HepG2 (cell line): ENCODE data around the gene R3HCC1L. TPM values are rescaled to one million over a fixed set of nuclear protein-coding genes. Genes with fewer than 3 reads are reported as not detected.
A peak's percentile ranks its signal among the peaks of the same experiment; 100 is the strongest.

ENCODE experiments used
- GABPB1 ChIP-seq: IDR thresholded peaks from 2 replicates; pipeline ENCODE4 v1.6.1; 2016; ENCODE audit warnings: mild to moderate bottlenecking, missing genetic modification reagents, moderate library complexity, missing compliant biosample characterization
- GTF3A ChIP-seq: sonication (generic); formaldehyde crosslinking; conservative IDR thresholded peaks from 2 replicates; pipeline ENCODE4 v1.4.0; 2020; ENCODE audit warnings: mild to moderate bottlenecking, missing genetic modification reagents
- HNF4G ChIP-seq, 2 experiments: sonication (generic) in 1 of 2; formaldehyde crosslinking in 1 of 2; IDR thresholded peaks; 2 replicates each; pipeline versions ENCODE4 v1.4.0 to v1.6.1; 2011 to 2020; ENCODE audit warnings: borderline replicate concordance in 2 of 2, low read depth in 2 of 2, mild to moderate bottlenecking in 2 of 2, low read length in 1 of 2, missing genetic modification reagents in 1 of 2, moderate library complexity in 1 of 2
- JUNB ChIP-seq: sonication (generic); formaldehyde crosslinking; IDR thresholded peaks from 2 replicates; pipeline ENCODE4 v1.8.0; 2022; ENCODE audit warnings: missing genetic modification reagents, mild to moderate bottlenecking, borderline replicate concordance
- MAX ChIP-seq: IDR thresholded peaks from 2 replicates; pipeline ENCODE4 v1.6.1; 2012; ENCODE audit warnings: inconsistent platforms
- NONO ChIP-seq, 2 experiments: fragments of 450-650 bp in 1 of 2; sonication (generic) in 1 of 2; formaldehyde crosslinking in 1 of 2; IDR thresholded peaks in 1 of 2; conservative IDR thresholded peaks in 1 of 2; 2 replicates each; pipeline versions ENCODE4 v1.6.1 to v1.8.0; 2017 to 2022; ENCODE audit warnings: mild to moderate bottlenecking in 1 of 2, missing genetic modification reagents in 1 of 2, moderate library complexity in 1 of 2
- NR2C2 ChIP-seq: sonication (generic); formaldehyde crosslinking; IDR thresholded peaks from 2 replicates; pipeline ENCODE4 v1.4.0; 2020; ENCODE audit warnings: missing genetic modification reagents, mild to moderate bottlenecking, moderate library complexity, borderline replicate concordance
- PAXIP1 ChIP-seq: sonication (generic); formaldehyde crosslinking; conservative IDR thresholded peaks from 2 replicates; pipeline ENCODE4 v1.4.0; 2020; ENCODE audit warnings: mild to moderate bottlenecking, missing genetic modification reagents, moderate library complexity
- PHF8 ChIP-seq: sonication (generic); formaldehyde crosslinking; IDR thresholded peaks from 2 replicates; pipeline ENCODE4 v1.5.0; 2020; ENCODE audit warnings: missing genetic modification reagents
- RCOR2 ChIP-seq: IDR thresholded peaks from 2 replicates; pipeline ENCODE4 v1.6.1; 2016; ENCODE audit warnings: missing biosample characterization, missing genetic modification reagents
- STAG1 ChIP-seq: sonication (generic); formaldehyde crosslinking; IDR thresholded peaks from 2 replicates; pipeline ENCODE4 v1.4.0; 2020; ENCODE audit warnings: missing genetic modification reagents
- TCF12 ChIP-seq, 2 experiments: fragments of 450-650 bp in 1 of 2; sonication (generic) in 1 of 2; formaldehyde crosslinking in 1 of 2; IDR thresholded peaks; 2 replicates each; pipeline versions ENCODE4 v1.6.1 to v1.8.0; 2017 to 2022; ENCODE audit warnings: antibody characterized with exemption in 1 of 2, mild to moderate bottlenecking in 1 of 2, missing genetic modification reagents in 1 of 2, moderate library complexity in 1 of 2
- TOE1 ChIP-seq: sonication (generic); formaldehyde crosslinking; IDR thresholded peaks from 2 replicates; pipeline ENCODE4 v1.4.0; 2020; ENCODE audit warnings: mild to moderate bottlenecking, missing genetic modification reagents
- ZNF276 ChIP-seq: sonication (generic); formaldehyde crosslinking; IDR thresholded peaks from 2 replicates; pipeline ENCODE4 v1.4.0; 2020; ENCODE audit warnings: mild to moderate bottlenecking, low read depth, missing genetic modification reagents
- ZNF281 ChIP-seq: sonication (generic); formaldehyde crosslinking; IDR thresholded peaks from 2 replicates; pipeline ENCODE4 v1.4.0; 2020; ENCODE audit warnings: missing genetic modification reagents, borderline replicate concordance
- ZNF468 ChIP-seq: sonication (generic); formaldehyde crosslinking; IDR thresholded peaks from 2 replicates; pipeline ENCODE4 v1.8.0; 2022; ENCODE audit warnings: mild to moderate bottlenecking, moderate library complexity, missing genetic modification reagents
- ZNF496 ChIP-seq: sonication (generic); formaldehyde crosslinking; IDR thresholded peaks from 2 replicates; pipeline ENCODE4 v1.8.1; 2023; ENCODE audit warnings: mild to moderate bottlenecking, moderate library complexity, missing genetic modification reagents; ENCODE audit not compliant: insufficient replicate concordance
- ZNF562 ChIP-seq: sonication (generic); formaldehyde crosslinking; IDR thresholded peaks from 2 replicates; pipeline ENCODE4 v1.8.0; 2022; ENCODE audit warnings: missing genetic modification reagents, borderline replicate concordance
- ZNF724P ChIP-seq: sonication (generic); formaldehyde crosslinking; IDR thresholded peaks from 2 replicates; pipeline ENCODE4 v1.8.0; 2022; ENCODE audit warnings: missing genetic modification reagents, borderline replicate concordance
- polyA plus RNA-seq, 8 experiments: library from polyadenylated mRNA; depleted of rRNA in 3 of 8; stranded (reverse) in 7 of 8; unstranded in 1 of 8; fragments of >200 nt; fragmentation: Illumina TruSeq in 4 of 8; extraction: Trizol in 4 of 8; gene quantifications; 2 replicates each; pipeline versions ENCODE4 v1.2.1 to v1.2.3, GENCODE V29; 2011 to 2016; ENCODE audit warnings: low read depth in 4 of 8, missing spikeins in 1 of 8, mixed read lengths in 1 of 8; ENCODE audit not compliant: insufficient read depth in 1 of 8
- total RNA-seq, 5 experiments: library from RNA; depleted of rRNA; stranded (reverse); fragments of >200 nt; fragmentation: Illumina TruSeq; extraction: Trizol; gene quantifications; 2 replicates each; pipeline ENCODE4 v1.2.3, GENCODE V29; 2016; ENCODE audit warnings: low read depth in 1 of 5

Gene R3HCC1L
- total and polyA plus RNA-seq, 2 of the 13 experiments (the other 11 are each of a cell fraction or from before 2014, with no cell fraction given) = 6.5 to 12.2 TPM

GRCh38 chr10:98268694-98269431 lies 134.4 kb downstream of the R3HCC1L start (continued):
- TF ChIP-seq TCF12 (IDR thresholded peaks at IDR 0.05) (no peak), TCF12 (CRISPR knock-in tag; IDR thresholded peaks at IDR 0.05) (0 out of 2 replicates have a peak, but pooled peaks have one; percentile 9), ZNF496 (CRISPR knock-in tag) (no peak), PHF8 (peak; percentile 1; the same call in 1 of the 2 replicates), ZNF562 (CRISPR knock-in tag) (no peak), GTF3A (CRISPR knock-in tag) (no peak), RCOR2 (CRISPR knock-in tag) (peak; percentile 68; the same call in 1 of the 2 replicates), ZNF724P (no peak), STAG1 (no peak), JUNB (CRISPR knock-in tag) (0 out of 2 replicates have a peak, but pooled peaks have one; percentile 34), ZNF468 (CRISPR knock-in tag) (no peak), NR2C2 (CRISPR knock-in tag) (0 out of 2 replicates have a peak, but pooled peaks have one; percentile 1), GABPB1 (CRISPR knock-in tag) (no peak), MAX (peak; percentile 60; the same call in 1 of the 2 replicates), HNF4G (IDR thresholded peaks at IDR 0.05; ENCODE audit: borderline replicate concordance, low read depth, low read length) (peak; percentile 60; the same call in 1 of the 2 replicates), HNF4G (CRISPR knock-in tag; IDR thresholded peaks at IDR 0.05; ENCODE audit: borderline replicate concordance, low read depth) (no peak), ZNF276 (no peak), TOE1 (CRISPR knock-in tag) (no peak), NONO (IDR thresholded peaks at IDR 0.05) (no peak), NONO (CRISPR knock-in tag; conservative IDR thresholded peaks at IDR 0.05) (0 out of 2 replicates have a peak, but pooled peaks have one; percentile 22), PAXIP1 (peak; percentile 75), ZNF281 (CRISPR knock-in tag) (0 out of 2 replicates have a peak, but pooled peaks have one; percentile 7)
